DOHH2 (cell line): Measurements from ENCODE around the gene RAD51B.

Experiments
- EZH2phosphoT487 ChIP-seq: fragments of 200-600 bp; sonication (generic); IDR thresholded peaks from 2 replicates; pipeline ENCODE4 v1.6.1; 2017; ENCODE audit warnings: borderline replicate concordance, mild to moderate bottlenecking, antibody characterized with exemption, low read length, moderate library complexity, mixed read lengths
- TF ChIP-seq, protein P1 (sequence below): fragments of 200-600 bp; sonication (generic); IDR thresholded peaks from one replicate; pipeline ENCODE4 v1.5.1; 2014; ENCODE audit warnings: antibody characterized with exemption, mild to moderate bottlenecking, low read depth, low read length; ENCODE audit not compliant: poor library complexity, severe bottlenecking

DNA sequence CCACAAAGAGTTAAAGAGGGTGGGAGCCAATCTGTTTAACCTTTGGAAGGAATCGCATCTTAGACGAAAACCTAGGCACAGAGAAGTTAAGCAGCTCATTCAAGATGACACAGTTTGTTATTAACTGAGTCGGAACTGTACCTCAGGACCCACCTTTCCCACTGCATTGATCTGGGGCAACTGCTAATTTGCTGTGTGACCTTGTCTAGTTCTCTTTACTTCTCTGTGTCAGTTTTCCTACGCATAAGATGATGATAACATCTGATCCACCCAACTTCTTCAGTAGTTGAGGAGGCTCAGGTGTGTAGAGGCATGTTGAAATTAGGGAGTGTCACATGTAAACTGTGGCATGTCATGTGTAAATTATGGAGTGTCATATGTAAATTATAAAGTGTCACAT is 787.1 kb downstream of the RAD51B start:
- TF ChIP-seq, protein P1, sequence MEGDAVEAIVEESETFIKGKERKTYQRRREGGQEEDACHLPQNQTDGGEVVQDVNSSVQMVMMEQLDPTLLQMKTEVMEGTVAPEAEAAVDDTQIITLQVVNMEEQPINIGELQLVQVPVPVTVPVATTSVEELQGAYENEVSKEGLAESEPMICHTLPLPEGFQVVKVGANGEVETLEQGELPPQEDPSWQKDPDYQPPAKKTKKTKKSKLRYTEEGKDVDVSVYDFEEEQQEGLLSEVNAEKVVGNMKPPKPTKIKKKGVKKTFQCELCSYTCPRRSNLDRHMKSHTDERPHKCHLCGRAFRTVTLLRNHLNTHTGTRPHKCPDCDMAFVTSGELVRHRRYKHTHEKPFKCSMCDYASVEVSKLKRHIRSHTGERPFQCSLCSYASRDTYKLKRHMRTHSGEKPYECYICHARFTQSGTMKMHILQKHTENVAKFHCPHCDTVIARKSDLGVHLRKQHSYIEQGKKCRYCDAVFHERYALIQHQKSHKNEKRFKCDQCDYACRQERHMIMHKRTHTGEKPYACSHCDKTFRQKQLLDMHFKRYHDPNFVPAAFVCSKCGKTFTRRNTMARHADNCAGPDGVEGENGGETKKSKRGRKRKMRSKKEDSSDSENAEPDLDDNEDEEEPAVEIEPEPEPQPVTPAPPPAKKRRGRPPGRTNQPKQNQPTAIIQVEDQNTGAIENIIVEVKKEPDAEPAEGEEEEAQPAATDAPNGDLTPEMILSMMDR, result no peak
- TF ChIP-seq EZH2phosphoT487, result no peak
